Measurements from ENCODE around the gene TNFRSF18. TPM values are rescaled to one million over a fixed set of nuclear protein-coding genes. Genes with fewer than 3 reads are reported as not detected.

Gene TNFRSF18
- total RNA-seq, 1 experiment from 2014 or later, result not detected

GRCh38 chr1:1221887-1222574 lies 15.6 kb upstream of the TNFRSF18 start:
- DNase-seq, result no peak

GRCh38 chr1:1220197-1220596 lies 13.8 kb upstream of the TNFRSF18 start:
- H3K9me3 ChIP-seq, result no peaks in the 10 kb centered on the region
- peaks cover 11% of the 10 kb centered on the region for H3K36me3 ChIP-seq
- H3K4me3 ChIP-seq, result no peak overlapping the region
- no peak for DNase-seq
- H3K27me3 ChIP-seq, result no peaks in the 10 kb centered on the region

More at GRCh38 chr1:1221887-1222574, 15.6 kb upstream of the TNFRSF18 start:
- no peak overlapping the region for H3K4me3 ChIP-seq
- H3K9me3 ChIP-seq, result no peaks in the 10 kb centered on the region
- no peaks in the 10 kb centered on the region for H3K27me3 ChIP-seq
- H3K36me3 ChIP-seq, result peaks cover 11% of the 10 kb centered on the region

GRCh38 chr1:1219341-1219740 lies 12.9 kb upstream of the TNFRSF18 start:
- Histone ChIP-seq H3K9me3 (no peaks in the 10 kb centered on the region), H3K36me3 (peaks cover 11% of the 10 kb centered on the region), H3K27me3 (no peaks in the 10 kb centered on the region), H3K4me3 (no peak overlapping the region)
- DNase-seq, result no peak

GRCh38 chr1:1218524-1219200 lies 12.3 kb upstream of the TNFRSF18 start:
- Histone ChIP-seq H3K9me3 (no peaks in the 10 kb centered on the region), H3K27me3 (no peaks in the 10 kb centered on the region), H3K36me3 (peaks cover 11% of the 10 kb centered on the region), H3K4me3 (no peak overlapping the region)
- DNase-seq, result no peak

GRCh38 chr1:1217621-1218523 lies 11.5 kb upstream of the TNFRSF18 start:
- H3K27me3 ChIP-seq, result no peaks in the 10 kb centered on the region
- no peak overlapping the region for H3K4me3 ChIP-seq
- no peak for DNase-seq
- peaks cover 6% of the 10 kb centered on the region for H3K36me3 ChIP-seq
- H3K9me3 ChIP-seq, result no peaks in the 10 kb centered on the region

- peaks cover 3% of the 10 kb centered on the region for H3K36me3 ChIP-seq
Observed at GRCh38 chr1:1216770-1217620, 10.6 kb upstream of the TNFRSF18 start.

GRCh38 chr1:1215881-1216605 lies 9.7 kb upstream of the TNFRSF18 start:
- H3K36me3 ChIP-seq, result peaks cover 3% of the 10 kb centered on the region
- no peak overlapping the region for H3K4me3 ChIP-seq
- no peak for DNase-seq
- no peaks in the 10 kb centered on the region for H3K27me3 ChIP-seq
- no peaks in the 10 kb centered on the region for H3K9me3 ChIP-seq

More at GRCh38 chr1:1216770-1217620, 10.6 kb upstream of the TNFRSF18 start:
- no peak for DNase-seq
- H3K27me3 ChIP-seq, result no peaks in the 10 kb centered on the region
- no peak overlapping the region for H3K4me3 ChIP-seq
- H3K9me3 ChIP-seq, result no peaks in the 10 kb centered on the region

- Histone ChIP-seq H3K36me3 (peaks cover 3% of the 10 kb centered on the region), H3K9me3 (no peaks in the 10 kb centered on the region), H3K27me3 (no peaks in the 10 kb centered on the region), H3K4me3 (no peak overlapping the region)
- no peak for DNase-seq
Observed at GRCh38 chr1:1215080-1215676, 8.8 kb upstream of the TNFRSF18 start.

GRCh38 chr1:1213345-1214265 lies 7.2 kb upstream of the TNFRSF18 start, which contains the start of gene TNFRSF4:
Gene TNFRSF4, minus strand, starts transcription at chr1:1214153. Its CDS starts 26 bp downstream, at chr1:1214127.
- H3K4me3 ChIP-seq, result no peak within 1 kb of the TSS
- no peaks in the 10 kb centered on the region for H3K27me3 ChIP-seq
- no peak for DNase-seq
- peaks cover 3% of the 10 kb centered on the region for H3K36me3 ChIP-seq
- H3K9me3 ChIP-seq, result no peaks in the 10 kb centered on the region

GRCh38 chr1:1212780-1213344 lies 6.5 kb upstream of the TNFRSF18 start:
- Histone ChIP-seq H3K4me3 (no peak overlapping the region), H3K9me3 (no peaks in the 10 kb centered on the region), H3K36me3 (peaks cover 3% of the 10 kb centered on the region), H3K27me3 (no peaks in the 10 kb centered on the region)
- DNase-seq, result no peak

- Histone ChIP-seq H3K36me3 (no peaks in the 10 kb centered on the region; the same call in 1 of the 2 replicates), H3K27me3 (no peaks in the 10 kb centered on the region), H3K4me3 (no peak overlapping the region), H3K9me3 (no peaks in the 10 kb centered on the region)
- DNase-seq, result no peak
Observed at GRCh38 chr1:1211541-1212441, 5.4 kb upstream of the TNFRSF18 start.

GRCh38 chr1:1210726-1211540 lies 4.5 kb upstream of the TNFRSF18 start:
- Histone ChIP-seq H3K4me3 (no peak overlapping the region), H3K27me3 (no peaks in the 10 kb centered on the region)

More at GRCh38 chr1:1210726-1211540, 4.5 kb upstream of the TNFRSF18 start:
- Histone ChIP-seq H3K9me3 (no peaks in the 10 kb centered on the region), H3K36me3 (no peaks in the 10 kb centered on the region)
- DNase-seq, result no peak
